Neural crest cell (in vitro differentiated cells): ENCODE measurements around the gene MAPRE2. TPM values are rescaled to one million over a fixed set of nuclear protein-coding genes. Genes with fewer than 3 reads are reported as not detected.

Source experiments
- DNase-seq: peaks from one replicate; pipeline ENCODE4 v3.0.0; 2021; ENCODE audit warnings: low read depth, mixed read lengths, low spot score
- H3K27ac Mint-ChIP-seq: one replicate; pipeline ENCODE4 v1.8.0; 2021; ENCODE audit warnings: mild to moderate bottlenecking, mixed read lengths; ENCODE audit not compliant: unreplicated experiment
- H3K27me3 Mint-ChIP-seq: 2 replicates; pipeline ENCODE4 v1.8.0; 2021; ENCODE audit warnings: low read depth, mild to moderate bottlenecking, mixed read lengths
- H3K36me3 Mint-ChIP-seq: 2 replicates; pipeline ENCODE4 v1.8.0; 2021; ENCODE audit warnings: low read depth, mild to moderate bottlenecking, mixed read lengths
- H3K4me1 Mint-ChIP-seq: 2 replicates; pipeline ENCODE4 v1.8.0; 2021; ENCODE audit warnings: mixed read lengths
- H3K4me3 Mint-ChIP-seq: one replicate; pipeline ENCODE4 v1.8.0; 2021; ENCODE audit warnings: mild to moderate bottlenecking, mixed read lengths
- H3K9me3 Mint-ChIP-seq: 2 replicates; pipeline ENCODE4 v1.8.0; 2021; ENCODE audit warnings: mixed read lengths
- CTCF ChIP-seq: fragments of 200-600 bp; sonication (generic); conservative IDR thresholded peaks from 2 replicates; pipeline ENCODE4 v1.5.0; 2021; ENCODE audit warnings: antibody characterized with exemption, mild to moderate bottlenecking
- total RNA-seq: library from RNA; stranded (reverse); gene quantifications from 2 replicates; pipeline ENCODE4 v1.2.1, GENCODE V29; 2021

The MAPRE2 gene
- total RNA-seq, 1 donor from 2014 or later = 35.5 TPM

- no peaks in the 10 kb centered on the region for H3K9me3 Mint-ChIP-seq
- no peak for TF ChIP-seq CTCF
- H3K4me1 Mint-ChIP-seq = peaks cover 5% of the 10 kb centered on the region
- no peak overlapping the region for H3K27ac Mint-ChIP-seq
- H3K27me3 Mint-ChIP-seq = no peaks in the 10 kb centered on the region
- peaks cover 5% of the 10 kb centered on the region for H3K36me3 Mint-ChIP-seq
- H3K4me3 Mint-ChIP-seq = no peak overlapping the region
- DNase-seq = no peak
Measured at GRCh38 chr18:35071819-35072247, 30.6 kb downstream of the MAPRE2 start.

GRCh38 chr18:35072616-35073015 lies 31.4 kb downstream of the MAPRE2 start:
- Mint-ChIP-seq H3K27me3 (no peaks in the 10 kb centered on the region), H3K4me3 (no peak overlapping the region), H3K4me1 (peaks cover 5% of the 10 kb centered on the region), H3K27ac (no peak overlapping the region), H3K9me3 (no peaks in the 10 kb centered on the region), H3K36me3 (peaks cover 5% of the 10 kb centered on the region)
- no peak for TF ChIP-seq CTCF
- DNase-seq = no peak

- Mint-ChIP-seq H3K27me3 (no peaks in the 10 kb centered on the region), H3K36me3 (peaks cover 5% of the 10 kb centered on the region), H3K4me3 (no peak overlapping the region), H3K4me1 (peaks cover 5% of the 10 kb centered on the region), H3K27ac (no peak overlapping the region), H3K9me3 (no peaks in the 10 kb centered on the region)
- TF ChIP-seq CTCF = no peak
- DNase-seq = no peak
Measured at GRCh38 chr18:35073186-35074105, 32.2 kb downstream of the MAPRE2 start.

- DNase-seq = no peak
- Mint-ChIP-seq H3K9me3 (no peaks in the 10 kb centered on the region), H3K36me3 (peaks cover 5% of the 10 kb centered on the region), H3K27me3 (no peaks in the 10 kb centered on the region), H3K27ac (peak overlapping the region; percentile 20), H3K4me1 (peaks cover 5% of the 10 kb centered on the region), H3K4me3 (no peak overlapping the region)
- no peak for TF ChIP-seq CTCF
Measured at GRCh38 chr18:35074581-35074980, 33.4 kb downstream of the MAPRE2 start.

- Mint-ChIP-seq H3K27ac (no peak overlapping the region), H3K36me3 (peaks cover 5% of the 10 kb centered on the region), H3K27me3 (no peaks in the 10 kb centered on the region), H3K4me3 (no peak overlapping the region), H3K9me3 (no peaks in the 10 kb centered on the region), H3K4me1 (peaks cover 5% of the 10 kb centered on the region)
- DNase-seq = no peak
- TF ChIP-seq CTCF = no peak
Measured at GRCh38 chr18:35075132-35075531, 33.9 kb downstream of the MAPRE2 start.
